GM12873 (cell line): ENCODE measurements around the gene VIPR2.

Experiments used
- TF ChIP-seq, protein P1 (sequence below): IDR thresholded peaks from 2 replicates; pipeline ENCODE4 v1.5.1; 2012; ENCODE audit warnings: low read depth, mild to moderate bottlenecking, moderate library complexity, low read length, control low read depth; ENCODE audit not compliant: insufficient read depth; ENCODE audit errors: missing control alignments

Gene VIPR2

DNA sequence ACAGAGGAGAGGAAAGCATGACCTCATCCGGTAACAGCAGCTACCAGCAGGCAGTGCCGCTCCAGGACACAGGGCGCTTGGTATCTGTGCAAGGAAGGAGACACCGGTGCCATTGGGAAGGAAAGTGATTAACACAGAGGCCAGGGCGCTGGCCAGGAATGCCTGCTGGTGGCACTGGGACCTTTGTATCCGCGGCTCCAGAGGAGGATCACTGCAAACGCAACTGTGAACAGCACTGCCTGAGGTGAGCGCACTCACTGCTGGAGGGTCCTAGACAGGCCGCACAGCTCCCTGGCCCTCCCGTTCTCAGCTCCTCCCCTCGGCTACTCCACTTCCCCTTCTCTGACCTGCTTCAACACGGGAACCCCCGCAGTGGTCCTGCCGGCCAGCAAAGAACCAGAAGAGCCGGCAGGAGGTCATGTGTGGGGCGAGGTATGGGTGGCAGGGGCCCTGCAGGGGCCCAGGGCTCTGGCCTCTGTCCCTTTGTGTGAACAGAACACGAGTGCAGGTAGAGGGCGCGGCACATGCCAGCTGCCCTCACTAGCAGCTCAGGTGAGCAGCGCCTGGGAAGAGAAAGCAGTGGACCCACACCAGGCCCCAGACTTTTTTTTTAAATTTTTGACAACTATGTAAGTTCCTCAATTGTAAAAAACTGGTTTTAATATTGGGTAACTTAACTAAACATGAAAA lies 107.6 kb downstream of the VIPR2 start:
- TF ChIP-seq, protein P1, sequence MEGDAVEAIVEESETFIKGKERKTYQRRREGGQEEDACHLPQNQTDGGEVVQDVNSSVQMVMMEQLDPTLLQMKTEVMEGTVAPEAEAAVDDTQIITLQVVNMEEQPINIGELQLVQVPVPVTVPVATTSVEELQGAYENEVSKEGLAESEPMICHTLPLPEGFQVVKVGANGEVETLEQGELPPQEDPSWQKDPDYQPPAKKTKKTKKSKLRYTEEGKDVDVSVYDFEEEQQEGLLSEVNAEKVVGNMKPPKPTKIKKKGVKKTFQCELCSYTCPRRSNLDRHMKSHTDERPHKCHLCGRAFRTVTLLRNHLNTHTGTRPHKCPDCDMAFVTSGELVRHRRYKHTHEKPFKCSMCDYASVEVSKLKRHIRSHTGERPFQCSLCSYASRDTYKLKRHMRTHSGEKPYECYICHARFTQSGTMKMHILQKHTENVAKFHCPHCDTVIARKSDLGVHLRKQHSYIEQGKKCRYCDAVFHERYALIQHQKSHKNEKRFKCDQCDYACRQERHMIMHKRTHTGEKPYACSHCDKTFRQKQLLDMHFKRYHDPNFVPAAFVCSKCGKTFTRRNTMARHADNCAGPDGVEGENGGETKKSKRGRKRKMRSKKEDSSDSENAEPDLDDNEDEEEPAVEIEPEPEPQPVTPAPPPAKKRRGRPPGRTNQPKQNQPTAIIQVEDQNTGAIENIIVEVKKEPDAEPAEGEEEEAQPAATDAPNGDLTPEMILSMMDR, result no peak

DNA sequence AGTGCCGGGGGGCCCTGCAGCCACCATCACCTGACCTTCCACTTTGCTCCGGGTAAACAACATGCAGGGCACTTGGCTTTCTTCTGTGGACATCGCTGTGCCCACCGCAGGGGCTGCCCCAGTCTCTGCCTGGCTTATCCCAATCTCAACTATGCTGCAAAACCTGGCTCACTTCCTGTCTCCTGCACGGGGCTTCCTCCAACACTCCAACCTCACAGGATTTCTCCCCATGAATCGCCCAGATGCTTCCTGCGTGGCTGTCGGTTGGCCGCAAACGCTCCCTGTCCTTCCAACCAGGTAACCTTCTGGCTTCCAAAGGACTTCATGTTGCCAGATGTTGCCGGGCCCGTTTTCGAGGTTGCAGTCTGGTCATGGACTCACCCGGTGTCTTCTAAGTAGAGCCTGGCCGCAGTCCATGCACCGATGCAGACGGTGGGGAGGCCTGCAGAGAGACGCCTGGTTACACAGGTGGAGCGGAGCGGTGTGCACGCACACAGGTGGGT lies 109.0 kb downstream of the VIPR2 start:
- TF ChIP-seq, protein P1, result no peak

- TF ChIP-seq, protein P1, result no peak
Observed at GRCh38 chr7:159034988-159035387, 109.7 kb downstream of the VIPR2 start.

GRCh38 chr7:159034394-159034793 lies 110.3 kb downstream of the VIPR2 start:
- TF ChIP-seq, protein P1, result no peak

DNA sequence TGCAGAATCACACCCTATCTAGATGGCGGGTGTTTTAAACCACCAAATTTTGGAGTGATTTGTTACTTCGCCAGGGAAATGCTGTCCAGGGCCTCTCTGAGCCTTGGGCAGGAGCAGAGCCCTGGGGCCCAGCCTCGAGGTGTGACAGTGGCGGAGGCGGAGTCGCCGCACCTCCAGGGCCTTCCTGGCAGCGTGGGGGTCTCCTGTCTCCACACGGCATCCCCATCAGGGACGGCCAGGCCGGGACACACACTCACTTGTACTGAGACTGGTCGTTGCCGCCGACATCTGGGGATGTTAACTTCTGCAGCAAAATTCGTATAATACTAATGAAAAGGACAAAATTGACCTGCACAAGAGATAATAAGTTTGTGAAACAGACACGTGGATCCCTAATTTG lies 110.7 kb downstream of the VIPR2 start:
- TF ChIP-seq, protein P1, result no peak

DNA sequence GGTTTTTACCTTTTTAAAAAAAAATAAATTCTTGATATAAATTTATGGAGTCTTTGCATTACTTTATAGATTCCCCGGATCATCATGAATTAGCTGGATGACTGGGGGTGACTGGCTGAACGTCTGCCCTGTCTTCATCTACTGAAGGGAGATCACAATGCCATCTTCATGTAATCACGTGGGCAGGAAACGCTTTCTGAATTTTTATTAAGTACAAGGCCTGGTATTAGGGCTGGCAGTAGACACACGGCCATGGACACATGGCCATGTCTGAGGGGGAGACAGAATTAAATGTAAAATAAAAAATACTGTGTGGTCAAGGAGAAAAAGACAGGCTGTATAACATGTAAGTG lies 111.2 kb downstream of the VIPR2 start:
- TF ChIP-seq, protein P1, result no peak

- TF ChIP-seq, protein P1, result no peak
Observed at GRCh38 chr7:159032753-159033472, 111.8 kb downstream of the VIPR2 start.
